Central memory CD8-positive, alpha-beta T cell (primary cell): ENCODE data around the gene SCLT1.

Experiments
- ATAC-seq: fragments of 150-1000 bp; cut with Tn5 transposase; replicated peaks from 2 replicates; pipeline ENCODE4 v1.10.0; 2022; ENCODE audit warnings: mild to moderate bottlenecking, moderate FRiP score, moderate number of reproducible peaks; ENCODE audit not compliant: poor library complexity, severe bottlenecking; ENCODE audit errors: extremely low read depth
- DNase-seq, 2 donors: peaks; one replicate each; pipeline ENCODE4 v3.0.0; 2021; ENCODE audit warnings: low spot score in 2 of 2
- H3K27ac Mint-ChIP-seq: one replicate; pipeline ENCODE4 v1.8.0; 2022; ENCODE audit warnings: low read depth, mild to moderate bottlenecking, moderate library complexity, mixed read lengths
- H3K27me3 Mint-ChIP-seq: one replicate; pipeline ENCODE4 v1.8.0; 2022; ENCODE audit warnings: mixed read lengths
- H3K36me3 Mint-ChIP-seq: one replicate; pipeline ENCODE4 v1.8.0; 2022; ENCODE audit warnings: mild to moderate bottlenecking, moderate library complexity, mixed read lengths; ENCODE audit not compliant: insufficient read depth
- H3K4me1 Mint-ChIP-seq: one replicate; pipeline ENCODE4 v1.8.0; 2022; ENCODE audit warnings: mixed read lengths
- H3K4me3 Mint-ChIP-seq: one replicate; pipeline ENCODE4 v1.8.0; 2022; ENCODE audit warnings: mild to moderate bottlenecking, moderate library complexity, mixed read lengths
- H3K9me3 Mint-ChIP-seq: one replicate; pipeline ENCODE4 v1.8.0; 2022; ENCODE audit warnings: mixed read lengths

Gene SCLT1

GRCh38 chr4:129063640-129064039, 29.7 kb downstream of the SCLT1 start:
- Mint-ChIP-seq H3K27me3 (no peaks in the 10 kb centered on the region), H3K9me3 (peaks cover 27% of the 10 kb centered on the region), H3K4me3 (no peak overlapping the region), H3K36me3 (peaks cover 7% of the 10 kb centered on the region), H3K4me1 (no peaks in the 10 kb centered on the region), H3K27ac (no peak overlapping the region)
- ATAC-seq, result no peak
- no peak for DNase-seq

GRCh38 chr4:129062580-129062979, 30.8 kb downstream of the SCLT1 start:
- no peak for ATAC-seq
- peaks cover 33% of the 10 kb centered on the region for H3K9me3 Mint-ChIP-seq
- H3K27me3 Mint-ChIP-seq, result no peaks in the 10 kb centered on the region
- H3K27ac Mint-ChIP-seq, result no peak overlapping the region
- DNase-seq, result no peak
- peaks cover 7% of the 10 kb centered on the region for H3K36me3 Mint-ChIP-seq
- H3K4me1 Mint-ChIP-seq, result no peaks in the 10 kb centered on the region
- H3K4me3 Mint-ChIP-seq, result no peak overlapping the region

- ATAC-seq (no peak), DNase-seq (no peak)
- Mint-ChIP-seq H3K4me3 (no peak overlapping the region), H3K4me1 (no peaks in the 10 kb centered on the region), H3K27me3 (no peaks in the 10 kb centered on the region), H3K27ac (no peak overlapping the region), H3K9me3 (peaks cover 38% of the 10 kb centered on the region), H3K36me3 (peaks cover 8% of the 10 kb centered on the region)
Measured at GRCh38 chr4:129059028-129059427, 34.3 kb downstream of the SCLT1 start.

- DNase-seq, result no peak
- no peak for ATAC-seq
- Mint-ChIP-seq H3K27me3 (no peaks in the 10 kb centered on the region), H3K36me3 (peaks cover 2% of the 10 kb centered on the region), H3K27ac (peak overlapping the region; percentile 48), H3K4me3 (no peak overlapping the region), H3K4me1 (no peaks in the 10 kb centered on the region), H3K9me3 (peaks cover 7% of the 10 kb centered on the region)
Measured at GRCh38 chr4:129046055-129046959, 47.0 kb downstream of the SCLT1 start.

- no peaks in the 10 kb centered on the region for H3K27me3 Mint-ChIP-seq
- no peaks in the 10 kb centered on the region for H3K4me1 Mint-ChIP-seq
- no peaks in the 10 kb centered on the region for H3K9me3 Mint-ChIP-seq
- H3K27ac Mint-ChIP-seq, result no peak overlapping the region
- DNase-seq, result no peak
- H3K36me3 Mint-ChIP-seq, result peaks cover 2% of the 10 kb centered on the region
- ATAC-seq, result no peak
- no peak overlapping the region for H3K4me3 Mint-ChIP-seq
Measured at GRCh38 chr4:129043523-129043922, 49.8 kb downstream of the SCLT1 start.

- Mint-ChIP-seq H3K9me3 (no peaks in the 10 kb centered on the region), H3K4me1 (no peaks in the 10 kb centered on the region), H3K36me3 (peaks cover 4% of the 10 kb centered on the region), H3K27ac (no peak overlapping the region), H3K27me3 (no peaks in the 10 kb centered on the region), H3K4me3 (no peak overlapping the region)
- DNase-seq, result no peak
- no peak for ATAC-seq
Measured at GRCh38 chr4:129040471-129040870, 52.9 kb downstream of the SCLT1 start.

GRCh38 chr4:129037093-129037492, 56.2 kb downstream of the SCLT1 start:
- Mint-ChIP-seq H3K36me3 (peaks cover 2% of the 10 kb centered on the region), H3K4me3 (no peak overlapping the region), H3K27me3 (no peaks in the 10 kb centered on the region), H3K9me3 (no peaks in the 10 kb centered on the region), H3K27ac (no peak overlapping the region), H3K4me1 (no peaks in the 10 kb centered on the region)
- ATAC-seq (no peak), DNase-seq (no peak)

- Mint-ChIP-seq H3K4me1 (no peaks in the 10 kb centered on the region), H3K9me3 (peaks cover 21% of the 10 kb centered on the region), H3K27me3 (no peaks in the 10 kb centered on the region), H3K4me3 (no peak overlapping the region), H3K27ac (no peak overlapping the region), H3K36me3 (no peaks in the 10 kb centered on the region)
- DNase-seq, result no peak
- no peak for ATAC-seq
Measured at GRCh38 chr4:129014566-129015509, 78.5 kb downstream of the SCLT1 start.

GRCh38 chr4:129008096-129008495, 85.2 kb downstream of the SCLT1 start:
- H3K27me3 Mint-ChIP-seq, result no peaks in the 10 kb centered on the region
- no peak for ATAC-seq
- DNase-seq, result no peak
- no peak overlapping the region for H3K4me3 Mint-ChIP-seq
- H3K9me3 Mint-ChIP-seq, result peaks cover 27% of the 10 kb centered on the region
- no peak overlapping the region for H3K27ac Mint-ChIP-seq
- H3K4me1 Mint-ChIP-seq, result no peaks in the 10 kb centered on the region
- peaks cover 2% of the 10 kb centered on the region for H3K36me3 Mint-ChIP-seq

- no peaks in the 10 kb centered on the region for H3K4me1 Mint-ChIP-seq
- ATAC-seq (no peak), DNase-seq (no peak)
- no peak overlapping the region for H3K4me3 Mint-ChIP-seq
- H3K36me3 Mint-ChIP-seq, result peaks cover 8% of the 10 kb centered on the region
- no peaks in the 10 kb centered on the region for H3K9me3 Mint-ChIP-seq
- no peak overlapping the region for H3K27ac Mint-ChIP-seq
- no peaks in the 10 kb centered on the region for H3K27me3 Mint-ChIP-seq
Measured at GRCh38 chr4:128986908-128987307, 106.4 kb downstream of the SCLT1 start.

GRCh38 chr4:128986019-128986418, 107.3 kb downstream of the SCLT1 start:
- no peaks in the 10 kb centered on the region for H3K9me3 Mint-ChIP-seq
- H3K27ac Mint-ChIP-seq, result no peak overlapping the region
- DNase-seq, result no peak
- no peaks in the 10 kb centered on the region for H3K4me1 Mint-ChIP-seq
- no peaks in the 10 kb centered on the region for H3K27me3 Mint-ChIP-seq
- peaks cover 8% of the 10 kb centered on the region for H3K36me3 Mint-ChIP-seq
- no peak for ATAC-seq
- H3K4me3 Mint-ChIP-seq, result no peak overlapping the region

- Mint-ChIP-seq H3K4me3 (no peak overlapping the region), H3K9me3 (no peaks in the 10 kb centered on the region), H3K36me3 (peaks cover 8% of the 10 kb centered on the region), H3K27me3 (no peaks in the 10 kb centered on the region), H3K4me1 (no peaks in the 10 kb centered on the region), H3K27ac (no peak overlapping the region)
- no peak for DNase-seq
- no peak for ATAC-seq
Measured at GRCh38 chr4:128983771-128984485, 109.4 kb downstream of the SCLT1 start.
